ENCODE measurements around the gene OSTM1. TPM values are rescaled to one million over a fixed set of nuclear protein-coding genes. Genes with fewer than 3 reads are reported as not detected.
"Not testable (repeated sequence)": the region's sequence is repeated elsewhere in the genome, so short reads cannot be mapped to it uniquely, and the experiment has no call there.

The OSTM1 gene
- total RNA-seq, 1 experiment from 2014 or later: 277 TPM

DNA sequence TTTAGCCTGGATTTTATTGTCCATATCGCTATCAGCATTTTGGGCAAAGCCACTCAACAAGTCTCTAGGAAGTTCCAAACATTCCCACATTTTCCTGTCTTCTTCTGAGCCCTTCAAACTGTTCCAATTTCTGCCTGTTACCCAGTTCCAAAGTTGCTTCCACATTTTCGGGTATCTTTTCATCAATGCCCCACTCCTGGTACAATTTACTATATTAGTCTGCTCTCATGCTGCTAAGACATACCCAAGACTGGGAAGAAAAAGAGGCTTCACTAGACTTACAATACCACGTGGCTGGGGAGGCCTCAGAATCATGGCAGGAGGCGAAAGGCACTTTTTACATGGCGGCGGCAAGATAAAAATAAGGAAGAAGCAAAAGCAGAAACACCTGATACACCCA is 58.3 kb downstream of the OSTM1 start:
- H3K4me3 ChIP-seq (ENCODE audit: low read depth in 2 of 2, low read length in 2 of 2); H3K4me1 ChIP-seq (ENCODE audit: control insufficient read depth, insufficient read depth, low read length); ATAC-seq; H3K9me3 ChIP-seq (ENCODE audit: control insufficient read depth, insufficient read depth, low read depth, low read length); H3K36me3 ChIP-seq (ENCODE audit: control insufficient read depth, insufficient read depth, low read length); H3K27ac ChIP-seq (ENCODE audit: low read length); in situ Hi-C loops (cut with HindIII; ENCODE audit: low pct_unique_long_range_greater_than_20kb, low sequenced_read_pairs); intact Hi-C loops (cut with micrococcal nuclease; ENCODE audit: unreplicated experiment); CTCF ChIA-PET; DNase-seq (ENCODE audit: low read depth, low spot score); BruUV-seq (replicated peaks); POLR2A ChIA-PET; H3K27me3 ChIP-seq (ENCODE audit: control insufficient read depth, insufficient read depth, low read length): not testable (repeated sequence)

DNA sequence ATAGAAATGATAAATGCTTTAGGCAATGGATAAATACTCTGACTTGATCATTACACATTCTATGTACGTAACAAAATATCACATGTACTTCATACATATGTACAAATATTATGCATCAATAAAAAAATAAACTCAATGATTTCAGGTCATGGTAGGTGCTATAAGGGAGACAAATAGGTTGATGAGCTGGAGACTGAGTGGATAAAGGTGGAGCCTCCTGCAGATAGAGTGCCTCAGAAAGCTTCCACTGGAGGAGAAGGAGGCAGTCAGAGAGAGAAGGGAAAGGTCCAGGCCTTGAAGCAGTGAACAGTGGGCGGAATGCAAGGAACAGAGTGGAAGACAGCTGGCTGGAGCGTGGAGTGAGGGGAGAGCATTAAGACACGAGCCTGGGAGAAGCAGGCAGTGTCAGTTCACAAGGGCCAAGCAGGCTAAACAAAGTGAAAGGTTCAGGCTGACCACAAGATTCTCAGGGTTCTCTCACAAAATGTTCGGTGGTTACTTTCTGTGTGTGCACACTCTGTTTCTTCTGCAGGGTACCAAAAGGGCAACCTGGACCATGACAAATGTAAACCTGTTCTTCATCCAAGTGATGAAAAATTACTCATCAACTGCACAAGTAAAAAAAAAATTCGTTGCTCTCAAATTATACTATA is 60.6 kb downstream of the OSTM1 start:
- POLR2A ChIA-PET: no interaction called here
- Histone ChIP-seq H3K27ac (ENCODE audit: low read length) (no peak overlapping the region), H3K27me3 (ENCODE audit: control insufficient read depth, insufficient read depth, low read length) (no peaks in the 10 kb centered on the region), H3K4me1 (ENCODE audit: control insufficient read depth, insufficient read depth, low read length) (no peaks in the 10 kb centered on the region), H3K36me3 (ENCODE audit: control insufficient read depth, insufficient read depth, low read length) (no peaks in the 10 kb centered on the region), H3K9me3 (ENCODE audit: control insufficient read depth, insufficient read depth, low read depth, low read length) (no peaks in the 10 kb centered on the region), H3K4me3 (ENCODE audit: low read depth in 2 of 2, low read length in 2 of 2) (no peak overlapping the region)
- in situ Hi-C loops (cut with HindIII; ENCODE audit: low pct_unique_long_range_greater_than_20kb, low sequenced_read_pairs) (no loop called here), intact Hi-C loops (cut with micrococcal nuclease; ENCODE audit: unreplicated experiment) (no loop called here)
- CTCF ChIA-PET: no interaction called here
- no TSS peak for BruUV-seq (replicated peaks)
- DNase-seq (ENCODE audit: low read depth, low spot score) (no peak), ATAC-seq (no peak)
- no peak for TF ChIP-seq POLR2AphosphoS5 (IDR thresholded peaks at IDR 0.05; ENCODE audit: low read depth, low read length)
- TF ChIP-seq, protein P1, sequence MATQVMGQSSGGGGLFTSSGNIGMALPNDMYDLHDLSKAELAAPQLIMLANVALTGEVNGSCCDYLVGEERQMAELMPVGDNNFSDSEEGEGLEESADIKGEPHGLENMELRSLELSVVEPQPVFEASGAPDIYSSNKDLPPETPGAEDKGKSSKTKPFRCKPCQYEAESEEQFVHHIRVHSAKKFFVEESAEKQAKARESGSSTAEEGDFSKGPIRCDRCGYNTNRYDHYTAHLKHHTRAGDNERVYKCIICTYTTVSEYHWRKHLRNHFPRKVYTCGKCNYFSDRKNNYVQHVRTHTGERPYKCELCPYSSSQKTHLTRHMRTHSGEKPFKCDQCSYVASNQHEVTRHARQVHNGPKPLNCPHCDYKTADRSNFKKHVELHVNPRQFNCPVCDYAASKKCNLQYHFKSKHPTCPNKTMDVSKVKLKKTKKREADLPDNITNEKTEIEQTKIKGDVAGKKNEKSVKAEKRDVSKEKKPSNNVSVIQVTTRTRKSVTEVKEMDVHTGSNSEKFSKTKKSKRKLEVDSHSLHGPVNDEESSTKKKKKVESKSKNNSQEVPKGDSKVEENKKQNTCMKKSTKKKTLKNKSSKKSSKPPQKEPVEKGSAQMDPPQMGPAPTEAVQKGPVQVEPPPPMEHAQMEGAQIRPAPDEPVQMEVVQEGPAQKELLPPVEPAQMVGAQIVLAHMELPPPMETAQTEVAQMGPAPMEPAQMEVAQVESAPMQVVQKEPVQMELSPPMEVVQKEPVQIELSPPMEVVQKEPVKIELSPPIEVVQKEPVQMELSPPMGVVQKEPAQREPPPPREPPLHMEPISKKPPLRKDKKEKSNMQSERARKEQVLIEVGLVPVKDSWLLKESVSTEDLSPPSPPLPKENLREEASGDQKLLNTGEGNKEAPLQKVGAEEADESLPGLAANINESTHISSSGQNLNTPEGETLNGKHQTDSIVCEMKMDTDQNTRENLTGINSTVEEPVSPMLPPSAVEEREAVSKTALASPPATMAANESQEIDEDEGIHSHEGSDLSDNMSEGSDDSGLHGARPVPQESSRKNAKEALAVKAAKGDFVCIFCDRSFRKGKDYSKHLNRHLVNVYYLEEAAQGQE (IDR thresholded peaks at IDR 0.05; ENCODE audit: insufficient read depth in 1 of 2, low read depth in 2 of 2, low read length in 1 of 2): no peak
- TF ChIP-seq TCF7L2 (IDR thresholded peaks at IDR 0.05; ENCODE audit: low read depth, low read length): no peak
- no peak for TF ChIP-seq SIN3A (IDR thresholded peaks at IDR 0.05; ENCODE audit: borderline replicate concordance, insufficient read depth, low read depth, low read length)
- TF ChIP-seq, protein P2, sequence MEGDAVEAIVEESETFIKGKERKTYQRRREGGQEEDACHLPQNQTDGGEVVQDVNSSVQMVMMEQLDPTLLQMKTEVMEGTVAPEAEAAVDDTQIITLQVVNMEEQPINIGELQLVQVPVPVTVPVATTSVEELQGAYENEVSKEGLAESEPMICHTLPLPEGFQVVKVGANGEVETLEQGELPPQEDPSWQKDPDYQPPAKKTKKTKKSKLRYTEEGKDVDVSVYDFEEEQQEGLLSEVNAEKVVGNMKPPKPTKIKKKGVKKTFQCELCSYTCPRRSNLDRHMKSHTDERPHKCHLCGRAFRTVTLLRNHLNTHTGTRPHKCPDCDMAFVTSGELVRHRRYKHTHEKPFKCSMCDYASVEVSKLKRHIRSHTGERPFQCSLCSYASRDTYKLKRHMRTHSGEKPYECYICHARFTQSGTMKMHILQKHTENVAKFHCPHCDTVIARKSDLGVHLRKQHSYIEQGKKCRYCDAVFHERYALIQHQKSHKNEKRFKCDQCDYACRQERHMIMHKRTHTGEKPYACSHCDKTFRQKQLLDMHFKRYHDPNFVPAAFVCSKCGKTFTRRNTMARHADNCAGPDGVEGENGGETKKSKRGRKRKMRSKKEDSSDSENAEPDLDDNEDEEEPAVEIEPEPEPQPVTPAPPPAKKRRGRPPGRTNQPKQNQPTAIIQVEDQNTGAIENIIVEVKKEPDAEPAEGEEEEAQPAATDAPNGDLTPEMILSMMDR (IDR thresholded peaks at IDR 0.05): no peak

DNA sequence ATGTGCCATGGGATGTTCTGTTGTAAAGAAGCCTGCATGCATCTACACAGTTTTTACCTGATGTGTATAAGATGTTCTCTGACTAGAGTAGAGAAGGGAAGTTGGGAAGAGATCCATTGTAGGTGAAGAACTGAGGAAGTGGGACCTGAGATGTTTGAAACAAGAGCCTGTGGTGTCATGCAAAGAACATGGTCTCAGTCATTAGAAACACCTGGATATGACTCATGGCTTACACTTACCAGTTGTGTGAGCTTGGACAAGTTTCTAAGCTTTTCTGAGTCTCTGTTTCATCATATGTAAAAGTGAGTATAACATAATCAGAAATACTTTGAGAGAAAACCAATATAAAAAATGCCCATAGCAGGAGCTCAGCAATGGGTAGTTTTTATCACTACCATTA is 64.6 kb downstream of the OSTM1 start:
- POLR2A ChIA-PET: interaction anchor here (0.5 kb wide), 2 partner anchors 46 to 513 kb away, joined by 3 read pairs; no protein-coding TSS in a partner anchor
- DNase-seq (ENCODE audit: low read depth, low spot score) (no peak), ATAC-seq (no peak)
- no peaks in the 10 kb centered on the region for H3K27me3 ChIP-seq (ENCODE audit: control insufficient read depth, insufficient read depth, low read length)
- no peak overlapping the region for H3K4me3 ChIP-seq (ENCODE audit: low read depth in 2 of 2, low read length in 2 of 2)
- intact Hi-C loops (cut with micrococcal nuclease; ENCODE audit: unreplicated experiment) (no loop called here), in situ Hi-C loops (cut with HindIII; ENCODE audit: low pct_unique_long_range_greater_than_20kb, low sequenced_read_pairs) (no loop called here)
- H3K27ac ChIP-seq (ENCODE audit: low read length): no peak overlapping the region
- TF ChIP-seq, protein P2 (IDR thresholded peaks at IDR 0.05): no peak
- no peak for TF ChIP-seq POLR2AphosphoS5 (IDR thresholded peaks at IDR 0.05; ENCODE audit: low read depth, low read length)
- TF ChIP-seq, protein P1 (IDR thresholded peaks at IDR 0.05; ENCODE audit: insufficient read depth in 1 of 2, low read depth in 2 of 2, low read length in 1 of 2): no peak
- H3K9me3 ChIP-seq (ENCODE audit: control insufficient read depth, insufficient read depth, low read depth, low read length): no peaks in the 10 kb centered on the region
- CTCF ChIA-PET: interaction anchor here (0.5 kb wide), 1 partner anchor 28 kb away, joined by 5 read pairs; no protein-coding TSS in a partner anchor
- H3K4me1 ChIP-seq (ENCODE audit: control insufficient read depth, insufficient read depth, low read length): no peaks in the 10 kb centered on the region
- BruUV-seq (replicated peaks): no TSS peak
- H3K36me3 ChIP-seq (ENCODE audit: control insufficient read depth, insufficient read depth, low read length): no peaks in the 10 kb centered on the region
